H1 (cell line): ENCODE data around the gene RRAD. TPM values are rescaled to one million over a fixed set of nuclear protein-coding genes. Genes with fewer than 3 reads are reported as not detected.

ENCODE experiments used
- CTCF ChIA-PET: fragments of 300-600 bp; sonication (Branson Sonifier 250); formaldehyde crosslinking; loops from one replicate; lab custom pipeline; 2021; ENCODE audit not compliant: partially characterized antibody; lab: Charles Lee
- POLR2A ChIA-PET: fragments of 300-600 bp; sonication (Branson Sonifier 250); formaldehyde crosslinking; loops from one replicate; lab custom pipeline; 2021; ENCODE audit warnings: inconsistent platforms; ENCODE audit not compliant: partially characterized antibody; lab: Charles Lee
- DNase-seq, 2 experiments: peaks; one replicate each; pipeline versions ENCODE4 v3.0.0 to v3.0.0-alpha.2; 2010 to 2022; ENCODE audit warnings: low spot score in 2 of 2, low read depth in 1 of 2, mixed read lengths in 1 of 2
- FAIRE-seq: peaks from 2 replicates; lab custom pipeline; 2011; peaks lifted over from hg19 to GRCh38; lab: Jason Lieb, UNC
- H2AFZ ChIP-seq: 2 replicates; pipeline ENCODE4 v1.8.1; 2012; ENCODE audit warnings: low read length, inconsistent platforms
- H2AK5ac ChIP-seq: 2 replicates; pipeline ENCODE4 v1.6.1; 2013; ENCODE audit warnings: low read depth, low read length
- H2BK120ac ChIP-seq: replicated peaks from 2 replicates; pipeline ENCODE3; 2013; ENCODE audit warnings: low read depth, low read length, inconsistent platforms
- H2BK12ac ChIP-seq: 2 replicates; pipeline ENCODE4 v1.6.1; 2013; ENCODE audit warnings: low read depth, low read length
- H2BK15ac ChIP-seq: 2 replicates; pipeline ENCODE4 v1.6.1; 2013; ENCODE audit warnings: low read length
- H2BK20ac ChIP-seq: 2 replicates; pipeline ENCODE4 v1.6.1; 2013; ENCODE audit warnings: low read length
- H2BK5ac ChIP-seq: 2 replicates; pipeline ENCODE4 v1.6.1; 2013; ENCODE audit warnings: low read depth, low read length
- H3K14ac ChIP-seq: 2 replicates; pipeline ENCODE4 v1.6.1; 2013; ENCODE audit warnings: inconsistent platforms; ENCODE audit not compliant: insufficient read length
- H3K18ac ChIP-seq: 2 replicates; pipeline ENCODE4 v1.6.1; 2013; ENCODE audit warnings: low read length; ENCODE audit errors: extremely low read depth
- H3K23ac ChIP-seq: 2 replicates; pipeline ENCODE4 v1.6.1; 2013; ENCODE audit warnings: inconsistent platforms; ENCODE audit not compliant: insufficient read length
- H3K23me2 ChIP-seq: 2 replicates; pipeline ENCODE4 v1.6.1; 2013; ENCODE audit warnings: low read depth, low read length
- H3K27ac ChIP-seq: 2 replicates; pipeline ENCODE4 v1.6.1; 2011; ENCODE audit warnings: low read depth, low read length, inconsistent platforms
- H3K27me3 ChIP-seq, 4 experiments: replicated peaks in 1 of 4; 1 replicate in 1 of 4; 2 replicates in 3 of 4; pipeline versions ENCODE4 v1.6.1 to v1.8.1; 2011 to 2013; ENCODE audit warnings: low read length in 3 of 4, mild to moderate bottlenecking in 3 of 4, inconsistent platforms in 2 of 4, mixed read lengths in 2 of 4, moderate library complexity in 1 of 4; ENCODE audit not compliant: control insufficient read depth in 3 of 4, insufficient read depth in 3 of 4; ENCODE audit errors: extremely low read depth in 1 of 4
- H3K36me3 ChIP-seq, 4 experiments: 2 replicates each; pipeline versions ENCODE4 v1.6.1 to v1.8.1; 2011 to 2013; ENCODE audit warnings: mild to moderate bottlenecking in 4 of 4, low read length in 3 of 4, moderate library complexity in 2 of 4, control low read depth in 1 of 4, inconsistent platforms in 1 of 4; ENCODE audit not compliant: insufficient read depth in 4 of 4, control insufficient read depth in 2 of 4
- H3K4ac ChIP-seq: replicated peaks from 2 replicates; pipeline ENCODE3; 2013; ENCODE audit warnings: low read length, low read depth, mixed read lengths, inconsistent platforms; ENCODE audit not compliant: insufficient read length
- H3K4me1 ChIP-seq, 4 experiments: replicated peaks in 1 of 4; 1 replicate in 1 of 4; 2 replicates in 3 of 4; pipeline versions ENCODE4 v1.6.1 to v1.8.1; 2011 to 2013; ENCODE audit warnings: low read length in 3 of 4, inconsistent platforms in 2 of 4, mixed read lengths in 1 of 4; ENCODE audit not compliant: insufficient read depth in 4 of 4, control insufficient read depth in 3 of 4
- H3K4me2 ChIP-seq, 2 experiments: 2 replicates each; pipeline versions ENCODE4 v1.6.1 to v1.8.1; 2011 to 2013; ENCODE audit warnings: low read depth in 2 of 2, low read length in 2 of 2, control low read depth in 1 of 2, inconsistent platforms in 1 of 2, mild to moderate bottlenecking in 1 of 2; ENCODE audit not compliant: insufficient read depth in 1 of 2
- H3K4me3 ChIP-seq, 4 experiments: fragments of 200-600, 300-600 bp in 1 of 4; sonication (generic), shearing (Covaris generic), sonication (Bioruptor Twin) in 1 of 4; 2 replicates each; pipeline versions ENCODE4 v1.5.1 to v1.8.1; 2011 to 2016; ENCODE audit warnings: low read length in 4 of 4, low read depth in 3 of 4, control low read depth in 2 of 4, inconsistent platforms in 2 of 4, mild to moderate bottlenecking in 2 of 4, mixed read lengths in 1 of 4, moderate library complexity in 1 of 4; ENCODE audit not compliant: insufficient read depth in 2 of 4; ENCODE audit errors: extremely low read depth in 1 of 4
- H3K56ac ChIP-seq: replicated peaks from 2 replicates; pipeline ENCODE3; 2013; ENCODE audit warnings: low read depth, mild to moderate bottlenecking, mixed read lengths, low read length, inconsistent platforms; ENCODE audit not compliant: insufficient read length
- H3K79me1 ChIP-seq: 2 replicates; pipeline ENCODE4 v1.6.1; 2013; ENCODE audit warnings: low read depth, low read length, control low read depth
- H3K79me2 ChIP-seq, 2 experiments: 2 replicates each; pipeline versions ENCODE4 v1.6.1 to v1.8.1; 2012 to 2013; ENCODE audit warnings: low read length in 2 of 2, mild to moderate bottlenecking in 2 of 2, inconsistent platforms in 1 of 2; ENCODE audit not compliant: insufficient read depth in 2 of 2, control insufficient read depth in 1 of 2
- H3K9ac ChIP-seq, 4 experiments: replicated peaks in 1 of 4; 1 replicate in 1 of 4; 2 replicates in 3 of 4; pipeline versions ENCODE4 v1.6.1 to v1.8.1; 2011 to 2013; ENCODE audit warnings: low read depth in 3 of 4, low read length in 3 of 4, control low read depth in 2 of 4, mild to moderate bottlenecking in 2 of 4, moderate library complexity in 2 of 4, inconsistent platforms in 1 of 4; ENCODE audit errors: extremely low read depth in 1 of 4
- H3K9me3 ChIP-seq, 2 experiments: 2 replicates each; pipeline versions ENCODE4 v1.6.1 to v1.8.1; 2012 to 2013; ENCODE audit warnings: mild to moderate bottlenecking in 2 of 2, moderate library complexity in 2 of 2, control low read depth in 1 of 2, inconsistent platforms in 1 of 2, low read depth in 1 of 2, low read length in 1 of 2, mixed read lengths in 1 of 2; ENCODE audit not compliant: insufficient read depth in 2 of 2
- H4K20me1 ChIP-seq, 2 experiments: replicated peaks in 1 of 2; 2 replicates each; pipeline versions ENCODE3 to v1.8.1; 2011 to 2013; ENCODE audit warnings: inconsistent platforms in 2 of 2, low read length in 2 of 2, mild to moderate bottlenecking in 1 of 2; ENCODE audit not compliant: insufficient read depth in 2 of 2, control insufficient read depth in 1 of 2
- H4K5ac ChIP-seq: 2 replicates; pipeline ENCODE4 v1.6.1; 2013; ENCODE audit warnings: low read length, low read depth, mixed read lengths, inconsistent platforms; ENCODE audit not compliant: insufficient read length
- H4K8ac ChIP-seq: 2 replicates; pipeline ENCODE4 v1.8.0; 2013; ENCODE audit warnings: mild to moderate bottlenecking, moderate library complexity, low read length, inconsistent platforms; ENCODE audit not compliant: insufficient read depth; ENCODE audit errors: extremely low read depth
- H4K91ac ChIP-seq: replicated peaks from 2 replicates; pipeline ENCODE3; 2013; ENCODE audit warnings: low read length, mixed read lengths, inconsistent platforms; ENCODE audit not compliant: insufficient read length
- CBX5 ChIP-seq: fragments of 300-800, 300-1000 bp; sonication (generic); IDR thresholded peaks from 2 replicates; pipeline ENCODE4 v1.7.1; 2016; ENCODE audit warnings: antibody characterized with exemption, low read length, low read depth
- CREB1 ChIP-seq: IDR thresholded peaks from 2 replicates; pipeline ENCODE4 v1.6.1; 2012; ENCODE audit warnings: inconsistent platforms
- CTCF ChIP-seq, 3 experiments: IDR thresholded peaks; 1 replicate in 2 of 3; 2 replicates in 1 of 3; pipeline versions ENCODE4 v1.5.1 to v1.6.1; 2011; ENCODE audit warnings: low read length in 3 of 3, mild to moderate bottlenecking in 3 of 3, inconsistent platforms in 2 of 3, low read depth in 1 of 3, moderate library complexity in 1 of 3; ENCODE audit not compliant: insufficient read depth in 1 of 3; ENCODE audit errors: control extremely low read depth in 1 of 3
- GABPA ChIP-seq: IDR thresholded peaks from 2 replicates; pipeline ENCODE4 v1.6.1; 2011; ENCODE audit warnings: mild to moderate bottlenecking, low read length, moderate library complexity, borderline replicate concordance; ENCODE audit not compliant: insufficient read depth
- GTF2F1 ChIP-seq: IDR thresholded peaks from 2 replicates; pipeline ENCODE4 v1.6.1; 2012; ENCODE audit warnings: low read depth, low read length, improper control_type of control experiment, borderline replicate concordance
- KDM1A ChIP-seq: fragments of 200-600, 300-600 bp; sonication (generic); IDR thresholded peaks from 2 replicates; pipeline ENCODE4 v1.7.1; 2016; ENCODE audit warnings: mild to moderate bottlenecking, low read length, borderline replicate concordance
- POLR2A ChIP-seq, 2 experiments: IDR thresholded peaks; 1 replicate in 1 of 2; 2 replicates in 1 of 2; pipeline ENCODE4 v1.6.1; 2011; ENCODE audit warnings: low read depth in 2 of 2, low read length in 2 of 2, mild to moderate bottlenecking in 2 of 2; ENCODE audit errors: control extremely low read depth in 1 of 2
- RFX5 ChIP-seq: IDR thresholded peaks from 2 replicates; pipeline ENCODE4 v1.6.1; 2011; ENCODE audit warnings: low read depth, low read length, improper control_type of control experiment, borderline replicate concordance
- RXRA ChIP-seq: IDR thresholded peaks from 2 replicates; pipeline ENCODE4 v1.6.1; 2011; ENCODE audit warnings: low read depth, mild to moderate bottlenecking, low read length, moderate library complexity; ENCODE audit not compliant: insufficient read depth
- SIRT6 ChIP-seq: IDR thresholded peaks from one replicate; pipeline ENCODE4 v1.7.1; 2012; ENCODE audit warnings: low read length, inconsistent platforms
- TAF7 ChIP-seq: optimal IDR thresholded peaks from 2 replicates; pipeline ENCODE3; 2011; ENCODE audit warnings: low read depth, mild to moderate bottlenecking, inconsistent platforms, low read length, moderate library complexity, borderline replicate concordance
- YY1 ChIP-seq: IDR thresholded peaks from 2 replicates; pipeline ENCODE4 v1.6.1; 2011; ENCODE audit warnings: low read depth, mild to moderate bottlenecking, low read length
- WGBS, 2 experiments: shearing (Covaris generic) in 1 of 2; methylation state at CpG; one replicate each; pipeline versions ENCODE4 v1.1.6 to v1.1.7; 2013 to 2015; ENCODE audit warnings: low lambda C conversion rate in 2 of 2, mixed read lengths in 2 of 2, inconsistent platforms in 1 of 2, low coverage in 1 of 2, missing lambda C conversion rate in 1 of 2; ENCODE audit not compliant: insufficient replicate concordance in 2 of 2, insufficient coverage in 1 of 2, insufficient read length in 1 of 2; ENCODE audit errors: extremely low coverage in 1 of 2, missing lambda C conversion rate in 1 of 2; 5-methylcytosine and 5-hydroxymethylcytosine counted together
- polyA plus RNA-seq, 7 experiments: library from polyadenylated mRNA; depleted of rRNA in 3 of 7; stranded (reverse) in 5 of 7; unstranded in 2 of 7; fragments of >200 nt in 5 of 7; fragments of 200-250 nt in 2 of 7; gene quantifications; 1 replicate in 5 of 7; 2 replicates in 1 of 7; 4 replicates in 1 of 7; pipeline versions ENCODE4 v1.2.1 to v1.2.3, GENCODE V29; 2011 to 2013; ENCODE audit warnings: missing spikeins in 2 of 7, mixed read lengths in 2 of 7
- total RNA-seq: library from RNA; stranded (reverse); fragmentation: NEBNext Ultra II Directional; extraction: Animal tissue kit (Norgen Biotek cat#: 25700); gene quantifications from 2 replicates; pipeline ENCODE4 v1.2.1, GENCODE V29; 2021

Gene RRAD
- total and polyA plus RNA-seq, 2 of the 8 experiments (the other 6 are each of a cell fraction or from before 2014, with no cell fraction given) = 0.17 TPM; not detected in 1

GRCh38 chr16:66886914-66887313, 38.4 kb downstream of the RRAD start:
- Histone ChIP-seq H4K91ac (no peak overlapping the region), H3K23me2 (no peaks in the 10 kb centered on the region), H3K18ac (no peak overlapping the region), H2BK12ac (no peak overlapping the region), H3K36me3 (peaks cover 10 to 34% (median 22%) of the 10 kb centered on the region in 4 experiments), H3K79me1 (peaks cover 10% of the 10 kb centered on the region), H4K20me1 (peaks cover 7 to 19% of the 10 kb centered on the region in 2 experiments), H3K4me3 (no peak overlapping the region), H2BK20ac (no peak overlapping the region), H3K4me1 (0 out of 7 replicates have a peak, but pooled peaks cover 0 to 2% (median 0%) of the 10 kb centered on the region in 4 experiments), H2BK5ac (no peak overlapping the region), H2AFZ (no peak overlapping the region), H3K27ac (no peak overlapping the region), H2AK5ac (no peak overlapping the region), H3K27me3 (no peaks in the 10 kb centered on the region), H3K9ac (no peak overlapping the region), H3K56ac (no peak overlapping the region), H3K9me3 (no peaks in the 10 kb centered on the region), H3K14ac (no peak overlapping the region), H2BK15ac (no peak overlapping the region), H3K23ac (no peak overlapping the region), H2BK120ac (no peak overlapping the region), H4K5ac (no peak overlapping the region), H3K4me2 (no peak overlapping the region), H3K79me2 (peaks cover 0 to 21% of the 10 kb centered on the region in 2 experiments; a peak in 2 of 4 replicates), H3K4ac (no peak overlapping the region), H4K8ac (no peak overlapping the region)
- DNase-seq (no peak), FAIRE-seq (no peak)
- ChIA-PET CTCF (interaction anchor here (0.9 to 42.0 kb wide), 3 partner anchors 9 to 29 kb away, joined by 3 to 1009 read pairs (median 4); partner anchors contain the start of genes CDH16 and RRAD), POLR2A (interaction anchor here (1.5 kb wide), 1 partner anchor 8 kb away, joined by 4 read pairs; no protein-coding TSS in a partner anchor)
- 95% methylated on average over 3 of the region's 3 CpGs; no CpG with 5 or more reads in 1 of the 2 experiments for WGBS, 2 experiments
- TF ChIP-seq GABPA (no peak), CTCF (IDR thresholded peaks at IDR 0.05; ENCODE audit: control extremely low read depth in 1 of 3, insufficient read depth in 1 of 3, low read depth in 1 of 3, low read length in 3 of 3) (no peak), RFX5 (no peak), CREB1 (no peak), POLR2A (IDR thresholded peaks at IDR 0.05; ENCODE audit: control extremely low read depth in 1 of 2, low read depth in 2 of 2, low read length in 2 of 2) (no peak), TAF7 (no peak), GTF2F1 (no peak), YY1 (no peak), RXRA (no peak), SIRT6 (no peak), KDM1A (no peak), CBX5 (no peak)
